Measurements from ENCODE around the gene PARG. TPM values are rescaled to one million over a fixed set of nuclear protein-coding genes. Genes with fewer than 3 reads are reported as not detected.

PARG gene
- total and polyA plus RNA-seq, 9 of the 15 experiments (the other 6 are each of a cell fraction or from before 2014, with no cell fraction given) = 8.5 to 49.9 (median 28.8) TPM

- no peak overlapping the region for H2AFZ ChIP-seq (ENCODE audit: low read depth, low read length)
- no TSS peak for BruUV-seq (replicated peaks)
- H3K4me3 ChIP-seq = no peak overlapping the region
- in situ Hi-C loops (cut with MboI) = no loop called here
- no peaks in the 10 kb centered on the region for H3K9me1 ChIP-seq (ENCODE audit: control insufficient read depth, insufficient read depth, low read length)
- WGBS (ENCODE audit: insufficient coverage, low coverage, missing lambda C conversion rate) = 3% methylated on average over 38 of the region's 38 CpGs
- peaks cover 24 to 32% of the 10 kb centered on the region in 2 experiments for H3K27me3 ChIP-seq (ENCODE audit: control insufficient read depth in 2 of 2, insufficient read depth in 2 of 2, low read length in 2 of 2)
- FAIRE-seq (no peak), DNase-seq (ENCODE audit: extremely low read depth in 1 of 4, low spot score in 3 of 4) (no peak), ATAC-seq (no peak)
- CTCF ChIA-PET (ENCODE audit: low intra/inter-chr PET ratio) = no interaction called here
- no peaks in the 10 kb centered on the region for H3K9me3 ChIP-seq (replicated peaks; ENCODE audit: control insufficient read depth, insufficient read depth, low read depth, low read length)
- no peak overlapping the region for H3K9ac ChIP-seq (ENCODE audit: insufficient read depth in 1 of 2, low read depth in 2 of 2, low read length in 2 of 2)
- TF ChIP-seq TBP (optimal IDR thresholded peaks at IDR 0.05; ENCODE audit: low read depth, low read length) (no peak), XRCC5 (IDR thresholded peaks at IDR 0.05; ENCODE audit: low read depth, low read length) (no peak), RFX5 (IDR thresholded peaks at IDR 0.05; ENCODE audit: low read depth, low read length) (no peak), MYC (IDR thresholded peaks at IDR 0.05; ENCODE audit: low read depth, low read length) (no peak), MYC (CRISPR knock-in tag; IDR thresholded peaks at IDR 0.05; ENCODE audit: borderline replicate concordance, low read depth) (no peak), MAFF (IDR thresholded peaks at IDR 0.05; ENCODE audit: low read length) (no peak), BCOR (IDR thresholded peaks at IDR 0.05) (no peak), STAT6 (CRISPR knock-in tag; IDR thresholded peaks at IDR 0.05) (no peak), ZNF778 (CRISPR knock-in tag; IDR thresholded peaks at IDR 0.05) (no peak), ZNF785 (CRISPR knock-in tag; IDR thresholded peaks at IDR 0.05) (no peak), BRCA1 (IDR thresholded peaks at IDR 0.05) (no peak), BRCA1 (CRISPR knock-in tag; IDR thresholded peaks at IDR 0.05) (no peak), SOX6 (IDR thresholded peaks at IDR 0.05) (no peak), KDM2B (CRISPR knock-in tag; IDR thresholded peaks at IDR 0.05) (no peak)
- POLR2A ChIA-PET = interaction anchor here (0.7 to 0.8 kb wide), 2 partner anchors 95 to 149 kb away, joined by 4 read pairs; no protein-coding TSS in a partner anchor
- H3K4me2 ChIP-seq (ENCODE audit: insufficient read depth, low read length) = no peak overlapping the region
- no peaks in the 10 kb centered on the region for H3K79me2 ChIP-seq (ENCODE audit: control insufficient read depth, insufficient read depth, low read length)
- H3K4me1 ChIP-seq (replicated peaks in 1 of 2; ENCODE audit: control insufficient read depth in 2 of 2, insufficient read depth in 2 of 2, low read length in 2 of 2) = no peaks in the 10 kb centered on the region
- H3K27ac ChIP-seq (ENCODE audit: extremely low read depth, low read depth, low read length) = no peak overlapping the region
- intact Hi-C loops (cut with micrococcal nuclease) = no loop called here
- H3K36me3 ChIP-seq (ENCODE audit: control insufficient read depth, insufficient read depth, low read length) = no peaks in the 10 kb centered on the region
- 0 out of 2 replicates have a peak, but pooled peaks cover 3% of the 10 kb centered on the region for H4K20me1 ChIP-seq (replicated peaks; ENCODE audit: control insufficient read depth, insufficient read depth, low read length)
These were observed 173.5 kb downstream of the PARG start for GRCh38 chr10:49768329-49768728.

Small RNA genes within 50 kb of the gene (small RNA-seq; reads per million reads assigned to genes)
- not detected for gene RNA5SP317
- 1.2 reads per million, percentile 68 among the genes with 10 or more reads in this experiment for gene SNORA74C-2

Other genes with a start within 250 kb of the PARG start
- gene OGDHL, start 179.7 kb downstream of the PARG start, total RNA-seq (2014; rRNA removed) = 0.94 and 0.95 TPM in 2 replicates
- gene OGDHL, start 179.7 kb downstream of the PARG start, total RNA-seq (2014; rRNA removed; fragmentation: Illumina TruSeq; extraction: Trizol) = 0.45 and 0.51 TPM in 2 replicates
- 0.72 and 0.91 TPM in 2 replicates for gene OGDHL, start 179.7 kb downstream of the PARG start, total RNA-seq (2015; rRNA removed; fragmentation: Illumina TruSeq; extraction: Trizol)
- 1.4 and 1.8 TPM in 2 replicates for gene OGDHL, start 179.7 kb downstream of the PARG start, total RNA-seq (2021)
- gene OGDHL, start 179.7 kb downstream of the PARG start, polyA plus RNA-seq (2011; rRNA removed) = 1.5 and 1.8 TPM in 2 replicates
- 0.80 and 1.2 TPM in 2 replicates for gene OGDHL, start 179.7 kb downstream of the PARG start, polyA plus RNA-seq (2014; fragmentation: Illumina TruSeq; extraction: Trizol)
- gene OGDHL, start 179.7 kb downstream of the PARG start, polyA plus RNA-seq (2014; fragmentation: Nextera tagmentation; extraction: Ambion mirVana) = under 1 TPM; 0.01 to 0.15 TPM
- gene OGDHL, start 179.7 kb downstream of the PARG start, polyA plus RNA-seq (2014; rRNA removed) = 1.5 and 1.7 TPM in 2 replicates
- gene TIMM23B, start within 50 bp of the PARG start, total RNA-seq (2014; rRNA removed) = 25.8 and 34.5 TPM in 2 replicates
- 19.9 and 21.0 TPM in 2 replicates for gene TIMM23B, start within 50 bp of the PARG start, total RNA-seq (2014; rRNA removed; fragmentation: Illumina TruSeq; extraction: Trizol)
- gene TIMM23B, start within 50 bp of the PARG start, total RNA-seq (2015; rRNA removed; fragmentation: Illumina TruSeq; extraction: Trizol) = 23.4 and 24.7 TPM in 2 replicates
- gene TIMM23B, start within 50 bp of the PARG start, total RNA-seq (2021) = 26.9 and 28.8 TPM in 2 replicates
- 28.5 and 37.0 TPM in 2 replicates for gene TIMM23B, start within 50 bp of the PARG start, polyA plus RNA-seq (2011; rRNA removed)
- 20.9 and 24.7 TPM in 2 replicates for gene TIMM23B, start within 50 bp of the PARG start, polyA plus RNA-seq (2014; fragmentation: Illumina TruSeq; extraction: Trizol)
- 10 to 100 TPM in 1 of 2 experiments, 1 to 10 TPM in 1; 7.2 to 11.0 TPM for gene TIMM23B, start within 50 bp of the PARG start, polyA plus RNA-seq (2014; fragmentation: Nextera tagmentation; extraction: Ambion mirVana)
- gene TIMM23B, start within 50 bp of the PARG start, polyA plus RNA-seq (2014; rRNA removed) = 38.7 and 40.2 TPM in 2 replicates
- 17.8 and 19.3 TPM in 2 replicates for gene AGAP6, start 46.4 kb upstream of the PARG start, total RNA-seq (2014; rRNA removed)
- gene AGAP6, start 46.4 kb upstream of the PARG start, total RNA-seq (2014; rRNA removed; fragmentation: Illumina TruSeq; extraction: Trizol) = 15.2 and 16.9 TPM in 2 replicates
- gene AGAP6, start 46.4 kb upstream of the PARG start, total RNA-seq (2015; rRNA removed; fragmentation: Illumina TruSeq; extraction: Trizol) = 18.3 and 18.4 TPM in 2 replicates
- gene AGAP6, start 46.4 kb upstream of the PARG start, total RNA-seq (2021) = 22.3 and 23.3 TPM in 2 replicates
- gene AGAP6, start 46.4 kb upstream of the PARG start, polyA plus RNA-seq (2011; rRNA removed) = 46.8 and 53.3 TPM in 2 replicates
- 29.8 and 36.4 TPM in 2 replicates for gene AGAP6, start 46.4 kb upstream of the PARG start, polyA plus RNA-seq (2014; fragmentation: Illumina TruSeq; extraction: Trizol)
- gene AGAP6, start 46.4 kb upstream of the PARG start, polyA plus RNA-seq (2014; fragmentation: Nextera tagmentation; extraction: Ambion mirVana) = 1 to 10 TPM; 1.0 to 4.3 TPM
- gene AGAP6, start 46.4 kb upstream of the PARG start, polyA plus RNA-seq (2014; rRNA removed) = 43.8 and 45.8 TPM in 2 replicates
- 23.8 and 26.3 TPM in 2 replicates for gene WASHC2A, start 125.9 kb upstream of the PARG start, total RNA-seq (2014; rRNA removed)
- 32.2 and 39.0 TPM in 2 replicates for gene WASHC2A, start 125.9 kb upstream of the PARG start, total RNA-seq (2014; rRNA removed; fragmentation: Illumina TruSeq; extraction: Trizol)
- 42.2 and 43.8 TPM in 2 replicates for gene WASHC2A, start 125.9 kb upstream of the PARG start, total RNA-seq (2015; rRNA removed; fragmentation: Illumina TruSeq; extraction: Trizol)
- 24.8 and 28.8 TPM in 2 replicates for gene WASHC2A, start 125.9 kb upstream of the PARG start, total RNA-seq (2021)
- gene WASHC2A, start 125.9 kb upstream of the PARG start, polyA plus RNA-seq (2011; rRNA removed) = 20.8 and 28.7 TPM in 2 replicates
- gene WASHC2A, start 125.9 kb upstream of the PARG start, polyA plus RNA-seq (2014; fragmentation: Illumina TruSeq; extraction: Trizol) = 29.6 and 33.8 TPM in 2 replicates
- gene WASHC2A, start 125.9 kb upstream of the PARG start, polyA plus RNA-seq (2014; fragmentation: Nextera tagmentation; extraction: Ambion mirVana) = 1 to 10 TPM; 4.7 to 5.6 TPM
- 19.1 and 19.3 TPM in 2 replicates for gene WASHC2A, start 125.9 kb upstream of the PARG start, polyA plus RNA-seq (2014; rRNA removed)

Data from K562 (cell line).